Prostate gland (tissue), 2 donors: ENCODE results near the gene FANCD2.

Source experiments
- CTCF ChIP-seq, 4 experiments: fragments of 200-600 bp in 2 of 4; fragments of 450-650 bp in 2 of 4; sonication (generic) in 2 of 4; IDR thresholded peaks; 1 replicate in 3 of 4; 2 replicates in 1 of 4; pipeline ENCODE4 v1.5.1; 2016 to 2019; ENCODE audit warnings: antibody characterized with exemption in 4 of 4, mild to moderate bottlenecking in 2 of 4, moderate library complexity in 2 of 4
- POLR2A ChIP-seq: fragments of 450-650 bp; IDR thresholded peaks from one replicate; pipeline ENCODE4 v1.6.1; 2016; ENCODE audit warnings: antibody characterized with exemption, mild to moderate bottlenecking
- POLR2AphosphoS5 ChIP-seq: sonication (generic); formaldehyde crosslinking; IDR thresholded peaks from one replicate; pipeline ENCODE4 v1.6.1; 2017; ENCODE audit warnings: antibody characterized with exemption

- TF ChIP-seq POLR2AphosphoS5 = no peak
- TF ChIP-seq POLR2A = no peak
- no peak for TF ChIP-seq CTCF (IDR thresholded peaks at IDR 0.05)
Measured at GRCh38 chr3:10116928-10117327, 90.7 kb downstream of the FANCD2 start.
